Measurements from ENCODE around the gene GPRC5A.

GPRC5A gene

DNA sequence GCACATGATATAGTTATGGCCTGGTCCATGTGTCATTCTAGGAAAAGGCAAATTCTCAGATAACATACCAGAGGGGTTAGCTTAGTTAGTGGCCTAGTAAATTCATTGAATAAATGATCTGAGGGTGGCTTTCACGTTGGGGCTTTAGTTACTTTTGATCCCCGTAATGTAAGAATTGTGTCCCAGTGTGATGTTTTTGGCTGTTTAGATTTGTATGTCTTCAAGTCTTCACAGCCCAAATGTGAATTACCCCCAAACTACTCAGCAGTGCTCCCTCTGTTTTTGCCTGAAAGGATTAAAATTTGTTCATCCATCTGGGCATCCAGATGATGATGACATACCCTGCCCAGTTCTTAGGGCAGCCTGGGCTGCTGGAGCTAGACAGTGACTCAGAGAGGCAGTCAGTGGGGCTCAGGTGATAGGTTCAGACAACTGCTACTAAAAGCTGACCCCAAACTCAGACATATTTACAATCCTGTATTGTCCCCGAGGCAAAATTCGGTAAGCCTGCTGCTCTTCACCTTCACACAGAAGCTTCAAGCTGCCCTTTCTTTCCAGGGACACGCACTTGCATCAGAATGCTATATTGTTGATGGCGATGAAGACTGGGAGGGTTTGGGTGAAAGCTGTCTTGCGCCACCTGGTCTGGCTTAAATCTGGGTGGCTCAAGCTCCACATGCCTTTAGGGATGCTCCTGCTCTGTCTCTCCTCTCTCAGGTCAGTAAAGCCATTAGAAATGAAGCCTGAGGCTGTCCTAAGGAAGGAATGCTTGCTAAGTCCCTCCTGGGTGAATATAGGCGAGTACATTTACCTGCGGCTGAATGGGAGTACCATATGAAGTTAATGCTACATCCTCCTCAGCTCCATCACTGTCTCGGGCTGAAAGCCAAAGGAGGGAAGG is 50.3 kb downstream of the GPRC5A start:
- no peak for DNase-seq (ENCODE audit: low spot score)

DNA sequence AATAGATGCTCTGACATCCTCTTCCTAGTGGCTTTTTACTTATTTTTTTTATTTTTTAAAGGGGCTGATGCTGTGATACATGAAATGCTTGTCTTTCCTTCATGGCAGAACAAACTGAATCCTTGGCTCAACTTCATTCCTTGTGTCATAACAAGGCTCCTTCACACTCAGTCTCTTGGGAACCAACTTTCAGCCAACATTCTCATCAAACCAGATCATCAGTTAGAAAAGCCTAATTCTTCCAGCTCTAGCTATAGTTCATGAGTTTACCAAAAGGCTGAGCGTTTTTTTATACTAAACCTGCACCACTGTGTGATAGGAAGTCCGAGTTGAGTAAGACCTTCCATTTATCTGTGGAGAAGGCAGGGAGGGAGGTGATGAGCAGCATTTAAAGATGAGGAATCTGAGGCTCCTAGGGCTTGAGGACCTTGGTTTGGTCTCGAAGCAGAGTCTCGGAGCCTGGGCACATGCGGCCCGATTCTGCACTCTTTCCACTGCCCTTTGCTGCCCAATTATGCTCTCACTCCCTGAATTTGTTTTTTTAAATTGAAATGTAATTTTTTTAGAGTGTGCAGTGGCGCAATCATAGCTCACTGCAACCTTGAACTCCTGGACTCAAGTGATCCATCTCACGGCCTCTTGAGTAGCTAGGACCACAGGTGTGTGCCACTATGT is 52.4 kb downstream of the GPRC5A start:
- no peak for DNase-seq (ENCODE audit: low spot score)

DNA sequence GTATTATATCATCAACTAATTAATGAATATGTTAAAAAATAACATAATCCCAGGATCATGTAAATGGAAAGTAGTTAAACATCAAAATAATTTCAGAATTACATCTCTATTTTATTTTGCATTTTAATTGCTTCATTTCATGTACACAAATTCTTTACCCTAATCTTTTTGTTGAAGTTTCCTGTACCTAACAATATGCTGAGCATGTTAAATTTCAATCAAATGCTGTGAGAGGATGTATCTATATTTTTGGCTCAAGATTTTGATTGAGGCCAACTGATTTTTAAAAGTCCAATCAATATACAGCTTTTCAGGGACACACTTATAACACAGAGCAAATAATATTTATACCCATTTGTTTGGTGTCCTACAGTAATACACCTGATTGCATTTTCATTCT is 54.2 kb downstream of the GPRC5A start:
- DNase-seq (ENCODE audit: low spot score) = no peak

DNA sequence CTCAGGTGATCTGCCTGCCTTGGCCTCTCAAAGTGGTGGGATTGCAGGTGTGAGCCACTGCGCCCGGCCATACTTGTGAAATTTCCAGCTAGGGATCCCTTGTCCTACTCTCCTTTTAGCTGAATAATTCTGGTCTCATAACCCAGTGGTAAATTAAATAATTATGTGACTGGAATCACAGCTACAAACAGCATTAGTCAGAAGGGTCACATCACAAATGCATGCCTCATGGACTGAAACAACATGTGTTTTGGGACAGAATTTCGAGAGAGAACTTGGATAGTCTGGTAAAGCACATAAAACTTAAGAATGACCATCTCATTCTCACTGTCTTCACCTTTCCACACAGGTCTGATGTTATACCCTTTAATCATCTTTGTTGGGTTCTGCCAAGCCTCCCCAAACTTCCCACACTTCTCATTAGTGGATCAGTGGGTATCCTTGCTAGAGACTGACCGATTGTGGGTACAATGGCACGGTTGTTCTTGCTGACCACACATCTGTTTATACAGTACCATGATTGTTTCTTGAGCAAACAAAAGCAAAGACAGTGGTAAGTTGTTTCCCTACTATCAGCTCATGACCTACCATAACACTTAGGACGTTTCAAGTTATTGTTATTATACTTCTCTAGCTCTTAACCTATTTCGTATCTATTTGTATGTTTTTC is 55.5 kb downstream of the GPRC5A start:
- peak; percentile 58 for DNase-seq (ENCODE audit: low spot score)

DNA sequence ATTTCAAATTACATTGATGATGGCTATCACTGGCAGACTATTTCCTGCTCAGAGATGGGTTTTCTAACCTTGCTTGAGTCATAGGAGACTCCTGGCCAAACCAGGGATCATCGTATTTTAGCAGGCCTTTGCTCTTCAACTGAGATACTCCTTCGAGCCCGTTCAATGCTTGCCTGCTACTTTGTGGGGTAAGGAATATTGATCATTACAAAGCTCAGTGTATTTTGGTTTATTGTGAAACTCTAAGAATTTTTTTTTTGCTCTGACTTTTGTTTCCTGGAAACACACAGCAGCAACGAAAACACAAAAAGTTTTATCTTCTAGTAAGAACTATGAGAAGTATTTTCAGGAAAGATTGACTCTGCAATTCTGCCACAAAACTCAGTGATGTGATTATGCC is 56.5 kb downstream of the GPRC5A start:
- DNase-seq (ENCODE audit: low spot score) = no peak

DNA sequence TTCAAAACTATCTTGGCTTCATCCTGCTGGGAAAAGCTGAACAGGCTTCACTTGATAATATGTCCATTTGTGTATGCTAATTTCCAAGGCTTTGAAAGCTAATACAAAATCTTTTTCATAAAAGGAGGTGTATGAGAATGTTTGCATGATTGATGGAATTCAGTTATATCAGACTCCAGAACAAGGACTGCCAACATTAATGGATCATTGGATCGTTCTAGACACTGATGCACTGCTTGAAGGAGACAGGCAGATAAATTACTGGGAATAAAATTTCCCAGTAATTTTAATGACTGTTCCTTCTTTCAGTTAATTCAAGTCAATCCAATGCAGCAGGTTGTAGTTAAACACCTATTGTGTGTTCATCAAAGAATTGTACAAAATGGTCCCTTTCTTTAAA is 60.1 kb downstream of the GPRC5A start:
- no peak for DNase-seq (ENCODE audit: low spot score)

DNA sequence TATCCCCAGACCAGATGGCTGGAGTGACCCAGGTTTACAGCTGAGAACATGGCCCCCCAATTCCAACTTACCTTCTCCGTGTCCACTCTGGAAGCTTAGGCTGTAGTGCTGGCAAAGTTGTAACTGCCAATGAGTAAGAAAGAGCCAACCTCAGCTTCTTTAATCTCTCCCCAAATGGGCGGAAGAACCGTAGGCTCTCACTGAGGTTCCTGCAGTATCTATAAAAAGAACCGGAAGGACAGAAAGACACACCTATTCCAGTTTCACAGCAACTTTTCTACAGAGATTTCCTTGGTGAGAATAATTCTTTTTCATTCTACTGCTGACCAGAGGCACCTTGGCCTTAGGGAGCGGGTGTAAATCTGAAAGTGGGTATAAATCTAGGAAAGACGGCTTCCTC is 60.7 kb downstream of the GPRC5A start, which contains the start of gene GPRC5D:
Gene GPRC5D, minus strand, starts transcription at position 135 of the 400 bp plus-strand sequence. CDS start 1,786 bp downstream, outside the sequence.
- DNase-seq (ENCODE audit: low spot score) = no peak

DNA sequence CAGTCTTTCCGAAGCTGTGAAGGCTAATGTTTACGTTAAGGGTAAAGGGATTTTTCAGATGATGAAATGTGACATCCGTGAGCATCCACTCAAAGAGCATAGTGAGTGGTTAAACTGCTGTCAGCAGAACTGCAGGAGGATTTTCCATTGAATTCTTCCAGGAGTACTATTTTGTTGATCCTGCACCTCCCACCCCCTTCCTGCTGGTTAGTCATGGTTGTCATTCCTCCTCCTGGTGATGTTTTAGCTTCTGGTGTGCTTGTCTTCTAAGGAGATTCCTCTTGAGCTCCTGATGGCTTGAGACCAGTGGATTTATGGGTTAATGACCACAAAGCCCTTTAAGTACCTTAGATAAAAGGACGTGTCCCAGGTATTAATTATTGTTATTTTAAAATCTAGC is 63.0 kb downstream of the GPRC5A start:
- no peak for DNase-seq (ENCODE audit: low spot score)

DNA sequence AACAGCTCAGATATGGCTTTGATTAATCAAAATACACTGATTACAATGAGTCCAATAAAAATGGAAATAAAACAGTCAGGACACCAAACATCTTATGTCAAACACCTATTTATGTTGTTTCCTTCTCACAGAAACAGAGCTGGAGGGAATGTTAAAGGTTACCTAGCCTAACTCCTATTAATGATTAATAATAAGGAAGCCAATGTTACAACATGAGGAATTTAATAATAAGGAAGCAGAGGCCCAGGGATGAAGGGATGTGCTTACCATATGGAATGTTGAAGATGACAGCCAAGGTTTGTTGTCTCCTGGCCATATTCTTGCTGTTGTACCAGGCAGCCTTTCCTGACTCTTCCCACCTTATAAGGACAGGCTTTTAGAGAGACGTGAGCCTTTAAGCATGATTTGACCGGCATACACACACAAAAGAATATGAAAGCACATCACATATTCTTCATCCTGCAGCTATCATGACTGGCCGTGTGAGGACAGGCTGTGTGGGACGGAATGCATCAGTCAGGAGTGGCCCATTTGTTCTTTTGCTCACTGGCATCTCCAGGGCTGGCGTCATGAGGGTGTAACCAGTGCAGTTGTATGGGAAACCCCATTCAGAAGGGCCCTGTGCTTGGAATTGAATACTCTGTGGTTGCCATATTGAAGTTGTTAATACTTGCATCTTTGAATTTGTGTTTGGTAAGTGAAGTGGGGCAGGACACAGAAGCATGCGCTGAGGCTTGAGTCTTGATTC is 63.7 kb downstream of the GPRC5A start:
- no peak for DNase-seq (ENCODE audit: low spot score)

DNA sequence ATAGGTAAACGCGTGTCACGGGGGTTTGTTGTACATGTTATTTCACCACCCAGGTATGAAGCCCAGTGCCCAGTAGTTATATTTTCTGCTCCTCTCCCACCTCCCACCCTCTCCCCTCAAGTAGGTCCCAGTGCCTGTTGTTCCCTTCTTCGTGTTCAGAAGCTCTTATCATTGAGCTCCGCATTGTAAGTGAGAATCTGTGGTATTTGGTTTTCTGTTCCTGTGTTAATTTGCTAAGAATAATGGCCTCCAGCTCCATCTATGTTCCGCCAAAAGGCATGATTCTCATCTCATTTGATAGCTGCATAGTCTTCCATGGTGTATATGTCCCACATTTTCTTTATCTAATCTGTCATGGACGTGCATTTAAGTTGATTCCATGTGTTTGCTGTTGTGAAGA is 67.5 kb downstream of the GPRC5A start:
- no peak for DNase-seq (ENCODE audit: low spot score)

DNA sequence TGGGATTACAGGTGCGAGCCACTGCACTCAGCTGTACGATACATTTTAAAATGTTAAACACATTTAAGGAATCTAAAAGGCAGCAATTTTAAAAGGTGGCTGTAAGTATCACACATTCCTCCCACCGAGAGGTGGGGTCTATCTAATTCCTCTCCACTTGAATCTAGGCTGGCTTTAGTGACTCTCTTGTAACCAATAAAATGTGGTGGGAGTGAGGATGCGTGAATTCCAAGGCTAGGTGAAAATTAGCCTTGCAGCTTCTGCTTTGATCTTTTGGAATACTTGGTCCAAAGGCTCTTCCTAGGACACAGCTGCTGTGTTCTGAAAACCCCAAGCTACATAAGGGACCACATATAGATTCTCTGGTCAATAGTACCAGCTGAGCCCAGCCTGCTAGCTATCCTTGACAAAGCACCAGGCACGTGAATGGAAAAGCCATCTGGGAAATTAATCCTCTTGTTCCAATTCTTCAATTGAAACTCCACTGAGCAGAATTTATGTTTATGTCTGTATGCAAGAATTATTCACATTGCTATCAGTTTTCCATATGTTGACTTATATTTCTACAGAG is 69.4 kb downstream of the GPRC5A start:
- no peak for DNase-seq (ENCODE audit: low spot score)

DNA sequence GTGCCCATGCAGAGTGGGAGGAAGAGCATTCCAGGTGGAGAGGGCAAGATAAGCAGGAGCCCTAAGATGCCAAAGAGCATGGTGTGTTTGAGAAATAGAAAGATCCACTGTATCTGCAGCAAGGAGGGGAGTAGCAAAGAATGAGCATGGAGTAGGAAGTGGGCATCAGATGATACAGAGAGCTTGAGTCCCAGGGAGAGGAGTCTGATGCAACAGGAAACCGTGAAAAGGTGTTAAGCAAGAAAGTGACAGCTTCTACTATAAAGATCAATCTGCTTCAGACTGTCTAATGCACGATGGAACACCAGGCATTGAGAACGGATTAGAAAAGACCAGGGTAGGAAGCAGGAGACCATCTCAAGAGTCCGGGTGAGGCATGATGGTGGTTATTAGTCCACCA is 72.9 kb downstream of the GPRC5A start:
- no peak for DNase-seq (ENCODE audit: low spot score)

DNA sequence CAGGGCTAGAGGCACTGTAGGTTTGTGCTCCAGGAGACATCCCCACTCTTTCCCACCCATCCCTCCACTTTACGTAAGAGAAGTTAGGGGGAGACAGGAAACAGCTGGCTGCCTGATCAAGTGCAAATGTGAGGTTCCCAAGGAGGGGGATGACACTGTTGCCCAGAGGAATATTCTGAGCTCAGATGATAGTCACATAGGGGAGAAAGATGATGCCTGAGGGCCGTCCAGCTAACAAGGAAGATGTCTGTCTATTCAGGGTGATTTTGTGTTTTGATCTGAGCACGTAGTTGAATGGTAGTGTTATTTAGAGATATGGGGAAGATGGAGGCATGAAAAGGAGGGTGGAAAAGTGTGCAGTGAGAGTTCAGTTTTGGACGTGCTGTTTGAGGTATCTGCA is 74.5 kb downstream of the GPRC5A start:
- no peak for DNase-seq (ENCODE audit: low spot score)

All from HuH-7 (cell line).